Central memory CD8-positive, alpha-beta T cell (primary cell): Measurements from ENCODE around the gene PDXP.

Experiments used
- ATAC-seq: fragments of 150-1000 bp; cut with Tn5 transposase; replicated peaks from 2 replicates; pipeline ENCODE4 v1.10.0; 2022; ENCODE audit warnings: mild to moderate bottlenecking, moderate FRiP score, moderate number of reproducible peaks; ENCODE audit not compliant: poor library complexity, severe bottlenecking; ENCODE audit errors: extremely low read depth
- DNase-seq, 2 donors: peaks; one replicate each; pipeline ENCODE4 v3.0.0; 2021; ENCODE audit warnings: low spot score in 2 of 2
- H3K27ac Mint-ChIP-seq: one replicate; pipeline ENCODE4 v1.8.0; 2022; ENCODE audit warnings: low read depth, mild to moderate bottlenecking, moderate library complexity, mixed read lengths
- H3K27me3 Mint-ChIP-seq: one replicate; pipeline ENCODE4 v1.8.0; 2022; ENCODE audit warnings: mixed read lengths
- H3K36me3 Mint-ChIP-seq: one replicate; pipeline ENCODE4 v1.8.0; 2022; ENCODE audit warnings: mild to moderate bottlenecking, moderate library complexity, mixed read lengths; ENCODE audit not compliant: insufficient read depth
- H3K4me1 Mint-ChIP-seq: one replicate; pipeline ENCODE4 v1.8.0; 2022; ENCODE audit warnings: mixed read lengths
- H3K4me3 Mint-ChIP-seq: one replicate; pipeline ENCODE4 v1.8.0; 2022; ENCODE audit warnings: mild to moderate bottlenecking, moderate library complexity, mixed read lengths
- H3K9me3 Mint-ChIP-seq: one replicate; pipeline ENCODE4 v1.8.0; 2022; ENCODE audit warnings: mixed read lengths

PDXP gene

DNA sequence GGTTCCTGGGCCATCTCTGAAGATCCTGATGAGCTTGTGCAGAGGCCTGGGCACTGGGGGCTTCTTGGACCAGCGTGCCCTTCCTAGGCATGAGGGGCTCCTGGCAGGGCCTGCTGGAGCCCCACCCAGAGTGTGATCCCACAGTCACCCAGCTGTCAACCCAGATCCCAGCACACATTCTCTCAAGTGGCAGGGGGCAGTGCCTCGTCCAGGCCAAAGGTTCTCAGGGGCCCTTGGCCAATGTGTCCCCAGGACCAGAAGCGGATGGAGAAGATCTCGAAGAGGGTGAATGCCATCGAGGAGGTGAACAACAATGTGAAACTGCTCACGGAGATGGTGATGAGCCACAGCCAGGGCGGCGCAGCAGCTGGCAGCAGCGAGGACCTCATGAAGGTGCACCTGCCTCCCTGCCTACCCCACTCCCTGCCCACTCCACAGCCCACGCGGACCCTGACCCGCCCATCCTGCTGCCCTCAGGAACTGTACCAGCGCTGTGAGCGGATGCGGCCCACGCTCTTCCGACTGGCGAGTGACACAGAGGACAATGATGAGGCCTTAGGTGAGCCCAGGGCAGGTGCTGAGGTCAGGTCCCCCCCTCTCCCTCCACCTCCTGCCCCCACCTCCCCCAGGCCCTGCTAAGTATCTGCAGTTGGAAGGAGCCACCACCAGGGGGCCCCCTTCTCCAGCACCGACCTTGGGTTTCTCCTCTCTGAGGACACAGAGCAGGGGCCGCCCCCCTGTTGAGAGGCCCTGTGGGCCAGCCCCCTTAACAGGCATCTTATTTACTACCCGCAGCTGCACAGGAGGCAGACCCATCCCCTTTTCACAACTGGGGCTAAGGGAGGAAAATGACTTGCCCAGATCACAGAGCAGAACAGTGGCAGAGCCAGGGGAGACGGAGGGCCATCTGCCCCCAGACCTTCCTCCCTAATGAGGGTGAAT is 35.2 kb upstream of the PDXP start:
- Mint-ChIP-seq H3K4me1 (peaks cover 38% of the 10 kb centered on the region), H3K27ac (peak overlapping the region; percentile 93), H3K9me3 (no peaks in the 10 kb centered on the region), H3K4me3 (peak overlapping the region; percentile 64), H3K27me3 (no peaks in the 10 kb centered on the region), H3K36me3 (peaks cover 17% of the 10 kb centered on the region)
- peak; percentile 54 for ATAC-seq
- DNase-seq: peak; percentile 66 to 68

DNA sequence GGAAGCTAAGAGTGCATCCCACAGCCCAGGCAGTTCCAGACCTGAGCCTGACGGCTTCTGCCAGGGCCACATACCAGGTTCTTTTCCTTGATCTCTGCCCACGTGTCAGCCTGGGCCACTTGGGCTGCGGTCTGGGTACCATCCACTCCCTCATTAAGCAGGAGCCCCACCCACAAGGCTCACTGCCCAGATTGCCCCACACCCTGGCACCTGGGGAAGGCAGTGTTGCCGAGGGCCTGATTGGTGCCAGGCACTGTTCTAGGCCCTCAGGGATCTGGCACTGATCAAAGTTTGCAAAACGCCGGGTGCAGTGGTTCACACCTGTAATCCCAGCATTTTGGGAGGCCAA is 34.5 kb upstream of the PDXP start:
- Mint-ChIP-seq H3K27me3 (no peaks in the 10 kb centered on the region), H3K9me3 (no peaks in the 10 kb centered on the region), H3K36me3 (peaks cover 13% of the 10 kb centered on the region), H3K27ac (peak overlapping the region; percentile 93), H3K4me3 (peak overlapping the region; percentile 64), H3K4me1 (peaks cover 45% of the 10 kb centered on the region)
- ATAC-seq: no peak
- DNase-seq: no peak

DNA sequence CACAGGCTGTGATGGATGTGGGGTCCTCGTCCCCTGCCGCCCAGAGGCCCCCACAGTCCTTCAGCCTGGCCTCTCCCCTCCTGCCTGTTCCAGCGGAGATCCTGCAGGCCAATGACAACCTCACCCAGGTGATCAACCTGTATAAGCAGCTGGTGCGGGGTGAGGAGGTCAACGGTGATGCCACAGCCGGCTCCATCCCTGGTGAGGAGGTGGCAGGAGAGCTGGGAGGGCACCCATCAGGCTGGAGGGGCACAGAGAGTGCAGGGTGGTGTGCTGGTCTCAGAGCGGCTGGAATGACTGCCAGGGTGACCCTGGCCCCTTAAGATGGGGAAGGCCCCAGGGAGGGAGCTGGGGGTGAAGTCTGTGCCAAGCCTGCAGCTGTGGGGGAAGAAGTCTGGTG is 33.6 kb upstream of the PDXP start:
- Mint-ChIP-seq H3K36me3 (peaks cover 10% of the 10 kb centered on the region), H3K27me3 (no peaks in the 10 kb centered on the region), H3K4me3 (peak overlapping the region; percentile 46), H3K27ac (peak overlapping the region; percentile 93), H3K9me3 (no peaks in the 10 kb centered on the region), H3K4me1 (peaks cover 48% of the 10 kb centered on the region)
- DNase-seq (no peak), ATAC-seq (no peak)

DNA sequence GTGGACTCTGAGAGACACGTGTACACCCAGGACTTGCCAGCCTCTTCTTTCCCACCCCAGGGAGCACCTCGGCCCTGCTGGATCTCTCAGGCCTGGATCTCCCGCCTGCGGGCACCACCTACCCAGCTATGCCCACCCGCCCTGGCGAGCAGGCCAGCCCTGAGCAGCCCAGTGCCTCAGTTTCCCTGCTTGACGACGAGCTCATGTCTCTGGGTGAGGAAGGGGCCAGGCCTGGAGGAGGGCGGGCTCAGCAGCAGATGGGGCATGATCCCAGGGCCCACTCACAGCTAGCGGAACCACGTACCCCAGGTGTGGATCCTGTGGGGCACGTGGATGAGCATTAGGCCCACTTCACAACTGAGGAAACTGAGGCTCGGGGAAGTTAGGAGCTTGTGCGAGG is 32.8 kb upstream of the PDXP start:
- Mint-ChIP-seq H3K36me3 (peaks cover 9% of the 10 kb centered on the region), H3K4me1 (peaks cover 48% of the 10 kb centered on the region), H3K27me3 (no peaks in the 10 kb centered on the region), H3K4me3 (peak overlapping the region; percentile 70), H3K9me3 (no peaks in the 10 kb centered on the region), H3K27ac (peak overlapping the region; percentile 77)
- ATAC-seq: no peak
- DNase-seq: no peak

DNA sequence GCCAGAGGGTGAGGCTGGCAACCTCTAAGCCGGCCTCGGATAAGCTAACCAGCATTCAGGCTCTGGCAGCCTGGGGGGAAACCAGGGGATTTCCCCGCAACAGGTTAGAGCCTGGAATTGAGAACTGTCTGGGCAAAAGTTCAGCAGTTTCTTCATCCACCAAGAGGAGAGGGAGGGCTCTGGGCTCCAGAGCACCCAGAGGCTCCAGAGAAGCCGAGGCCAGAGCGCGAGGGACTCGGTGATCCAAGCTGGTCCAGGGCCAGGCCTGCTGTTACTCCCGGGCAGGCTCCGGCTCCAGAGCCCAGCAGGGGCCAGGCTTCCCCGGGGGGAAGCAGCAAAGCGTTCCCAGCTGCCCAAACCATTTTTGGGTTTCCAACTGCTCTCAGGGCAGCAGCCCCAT is 32.4 kb upstream of the PDXP start:
- Mint-ChIP-seq H3K27ac (peak overlapping the region; percentile 57), H3K4me3 (peak overlapping the region; percentile 70)
- DNase-seq: no peak

DNA sequence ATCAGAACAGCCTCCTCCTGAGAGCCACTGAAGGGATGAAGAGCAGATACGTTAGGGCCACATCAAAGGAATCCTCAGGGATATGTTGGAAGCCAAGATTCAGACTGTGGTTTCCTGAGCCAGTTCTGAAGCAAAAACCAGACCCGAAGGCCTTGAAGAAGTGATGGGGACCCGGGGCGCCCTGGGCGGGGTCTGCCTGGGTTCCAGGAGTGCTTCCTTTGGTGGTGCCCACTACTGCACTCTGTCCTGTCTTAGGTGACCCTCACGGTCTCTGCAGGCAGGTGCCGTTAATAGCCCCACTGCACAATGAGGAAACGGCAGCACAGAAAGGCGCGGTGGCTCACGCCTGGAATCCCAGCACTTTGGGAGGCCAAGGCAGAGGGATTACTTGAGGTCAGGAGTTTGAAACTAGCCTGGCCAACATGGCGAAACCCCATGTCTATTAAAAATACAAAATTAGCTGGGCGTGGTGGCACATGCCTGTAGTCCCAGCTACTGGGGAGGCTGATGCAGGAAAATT is 31.9 kb upstream of the PDXP start:
- Mint-ChIP-seq H3K36me3 (peaks cover 8% of the 10 kb centered on the region), H3K27ac (peak overlapping the region; percentile 57), H3K27me3 (no peaks in the 10 kb centered on the region), H3K9me3 (no peaks in the 10 kb centered on the region), H3K4me1 (peaks cover 52% of the 10 kb centered on the region), H3K4me3 (peak overlapping the region; percentile 70)
- DNase-seq: no peak
- ATAC-seq: no peak

More for the DNA sequence above, 32.4 kb upstream of the PDXP start:
- Mint-ChIP-seq H3K9me3 (no peaks in the 10 kb centered on the region), H3K27me3 (no peaks in the 10 kb centered on the region), H3K36me3 (peaks cover 8% of the 10 kb centered on the region), H3K4me1 (peaks cover 48% of the 10 kb centered on the region)
- ATAC-seq: no peak

DNA sequence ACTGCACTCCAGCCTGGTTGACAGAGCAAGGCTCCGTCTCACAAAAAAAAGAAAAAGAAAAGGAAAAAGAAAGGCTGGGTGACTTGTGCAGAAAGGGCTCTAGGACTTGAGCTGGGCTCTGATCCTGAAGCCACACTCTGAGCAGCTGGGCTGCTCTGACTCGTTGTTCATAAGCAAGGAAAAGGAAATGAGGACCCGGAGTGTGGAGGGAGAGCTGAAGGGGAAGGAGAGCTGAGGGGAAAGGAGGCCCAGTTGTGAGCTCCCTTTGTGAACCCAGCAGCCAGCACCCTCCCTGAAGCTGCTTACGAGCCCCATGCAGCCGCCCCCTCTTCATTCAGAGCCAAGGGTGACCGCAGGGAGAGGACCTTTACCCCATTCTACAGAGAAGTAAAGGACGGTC is 31.4 kb upstream of the PDXP start:
- Mint-ChIP-seq H3K9me3 (no peaks in the 10 kb centered on the region), H3K4me1 (peaks cover 57% of the 10 kb centered on the region), H3K4me3 (peak overlapping the region; percentile 70), H3K27me3 (no peaks in the 10 kb centered on the region), H3K27ac (peak overlapping the region; percentile 57), H3K36me3 (peaks cover 8% of the 10 kb centered on the region)
- ATAC-seq (peak; percentile 5), DNase-seq (no peak)

DNA sequence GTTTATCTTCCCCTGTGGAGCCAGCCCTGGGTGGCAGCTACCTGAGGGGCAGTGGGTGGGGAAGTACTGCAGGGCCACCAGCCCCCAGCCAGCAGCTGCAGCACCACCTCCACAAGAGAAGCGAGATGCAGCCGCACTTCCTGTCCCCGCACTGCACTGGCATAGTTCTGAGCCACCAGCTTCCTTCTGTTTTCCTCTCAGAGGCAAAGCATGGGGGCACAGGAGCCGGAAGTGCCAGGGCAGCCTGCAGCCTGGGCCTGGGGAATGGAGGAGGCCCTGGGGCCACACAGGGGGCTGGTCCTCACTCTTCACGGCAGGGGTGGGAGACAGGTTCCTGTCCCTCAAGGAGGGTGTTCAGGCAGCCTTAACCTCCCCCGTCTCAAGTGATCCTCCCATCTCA is 31.0 kb upstream of the PDXP start:
- Mint-ChIP-seq H3K27me3 (no peaks in the 10 kb centered on the region), H3K27ac (peak overlapping the region; percentile 57), H3K4me1 (peaks cover 60% of the 10 kb centered on the region), H3K4me3 (peak overlapping the region; percentile 70), H3K9me3 (no peaks in the 10 kb centered on the region), H3K36me3 (peaks cover 8% of the 10 kb centered on the region)
- ATAC-seq (peak; percentile 74), DNase-seq (peak in 1 of 2 donors; percentile 48)

DNA sequence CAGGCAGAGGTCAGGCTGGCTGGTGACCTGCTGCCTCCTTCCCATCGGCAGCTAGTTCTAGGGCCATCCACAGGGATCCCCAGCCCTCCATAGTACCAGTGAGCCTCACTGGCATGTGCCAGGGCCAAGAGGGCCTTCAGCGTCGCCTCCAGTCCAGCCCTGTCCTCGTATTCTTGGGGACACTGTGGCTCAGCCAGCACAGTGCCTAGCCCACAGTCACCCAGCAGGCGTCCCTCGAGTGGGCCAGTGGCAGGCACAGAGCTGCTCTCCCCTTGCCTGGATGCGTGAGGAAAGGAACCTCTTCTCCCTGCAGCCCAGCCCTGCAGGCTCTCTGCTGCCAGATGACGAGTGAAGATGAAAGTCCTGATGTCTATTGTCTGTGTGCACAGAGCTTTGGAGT is 29.7 kb upstream of the PDXP start:
- H3K9me3 Mint-ChIP-seq: no peaks in the 10 kb centered on the region
- no peaks in the 10 kb centered on the region for H3K27me3 Mint-ChIP-seq
- peaks cover 69% of the 10 kb centered on the region for H3K4me1 Mint-ChIP-seq
- no peak for ATAC-seq
- no peak for DNase-seq
- H3K4me3 Mint-ChIP-seq: peak overlapping the region; percentile 32
- H3K36me3 Mint-ChIP-seq: peaks cover 11% of the 10 kb centered on the region
- H3K27ac Mint-ChIP-seq: peak overlapping the region; percentile 55

DNA sequence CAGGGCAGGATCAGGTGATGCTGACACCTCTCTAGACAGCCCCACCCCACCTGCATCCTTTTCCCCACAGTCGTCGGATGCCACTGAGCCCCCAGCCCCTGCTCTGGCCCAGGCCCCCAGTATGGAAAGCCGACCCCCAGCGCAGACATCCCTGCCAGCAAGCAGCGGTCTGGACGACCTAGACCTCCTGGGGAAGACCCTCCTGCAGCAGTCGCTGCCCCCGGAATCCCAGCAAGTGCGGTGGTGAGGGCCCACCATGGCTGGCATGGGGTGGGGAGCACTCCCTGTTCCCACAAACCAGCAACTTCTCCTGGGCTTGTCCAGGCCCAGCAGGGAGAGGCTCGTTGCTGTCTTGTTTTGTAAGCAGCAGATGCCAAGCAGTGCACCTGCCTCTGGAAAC is 28.6 kb upstream of the PDXP start:
- DNase-seq (no peak), ATAC-seq (no peak)
- Mint-ChIP-seq H3K4me1 (peaks cover 70% of the 10 kb centered on the region), H3K27me3 (no peaks in the 10 kb centered on the region), H3K9me3 (no peaks in the 10 kb centered on the region), H3K36me3 (peaks cover 15% of the 10 kb centered on the region), H3K4me3 (no peak overlapping the region), H3K27ac (no peak overlapping the region)

DNA sequence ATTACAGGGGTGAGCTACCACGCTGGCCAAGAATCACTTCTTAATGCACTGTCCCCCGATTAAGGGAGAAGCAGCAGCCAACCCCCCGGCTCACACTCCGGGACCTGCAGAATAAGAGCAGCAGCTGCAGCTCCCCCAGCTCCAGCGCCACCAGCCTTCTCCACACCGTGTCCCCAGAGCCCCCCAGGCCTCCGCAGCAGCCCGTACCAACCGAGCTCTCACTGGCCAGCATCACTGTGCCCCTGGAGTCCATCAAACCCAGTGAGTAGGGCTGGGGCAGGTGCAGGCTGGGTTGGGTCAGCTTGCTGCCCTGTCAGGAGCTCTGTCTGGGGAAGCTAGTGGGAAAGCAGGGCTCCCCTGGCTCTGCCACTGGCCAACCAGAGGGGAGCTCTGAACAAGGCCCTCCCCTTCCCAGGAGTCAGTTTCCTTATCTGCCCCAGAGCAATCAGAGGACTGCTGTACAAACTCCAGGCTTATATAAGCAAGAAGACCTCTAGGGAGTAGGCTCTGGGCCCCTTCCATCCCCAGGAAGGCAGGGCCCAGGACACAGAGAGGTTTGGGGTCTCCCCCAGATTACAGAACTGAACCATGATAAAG is 27.6 kb upstream of the PDXP start:
- DNase-seq: no peak
- H3K4me3 Mint-ChIP-seq: peak overlapping the region; percentile 77
- peak overlapping the region; percentile 82 for H3K27ac Mint-ChIP-seq
- H3K9me3 Mint-ChIP-seq: no peaks in the 10 kb centered on the region
- H3K4me1 Mint-ChIP-seq: peaks cover 64% of the 10 kb centered on the region
- H3K36me3 Mint-ChIP-seq: peaks cover 13% of the 10 kb centered on the region
- no peak for ATAC-seq
- H3K27me3 Mint-ChIP-seq: no peaks in the 10 kb centered on the region

DNA sequence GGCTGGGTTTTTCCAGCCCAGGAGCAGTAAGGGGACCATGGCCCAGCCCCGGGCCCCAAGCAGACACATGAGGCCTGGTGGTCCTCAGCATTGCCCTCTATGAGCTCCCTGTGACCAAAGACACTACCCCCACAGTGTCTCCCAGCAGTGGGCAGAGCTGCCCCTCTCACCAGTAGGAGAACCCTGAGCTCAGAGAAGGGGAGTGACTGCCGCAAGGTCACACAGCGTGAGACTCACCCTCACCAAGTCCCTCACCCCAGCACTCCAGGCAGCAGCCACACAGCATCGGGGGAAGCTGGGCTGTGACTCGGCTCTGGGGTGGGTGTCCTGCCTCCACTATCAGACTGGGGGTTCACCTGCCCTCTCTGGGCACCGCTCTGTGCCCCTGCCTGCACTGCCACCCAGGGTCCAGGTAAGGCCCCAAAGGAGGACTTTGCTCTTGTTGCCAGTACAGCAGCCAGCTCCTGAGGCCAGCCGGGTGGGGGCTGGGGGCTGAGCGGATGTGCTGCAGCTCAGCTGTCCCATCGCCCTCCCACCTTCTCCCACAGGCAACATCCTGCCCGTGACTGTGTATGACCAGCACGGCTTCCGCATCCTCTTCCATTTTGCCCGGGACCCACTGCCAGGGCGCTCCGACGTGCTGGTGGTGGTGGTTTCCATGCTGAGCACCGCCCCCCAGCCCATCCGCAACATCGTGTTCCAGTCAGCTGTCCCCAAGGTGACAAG is 26.9 kb upstream of the PDXP start:
- H3K27me3 Mint-ChIP-seq: no peaks in the 10 kb centered on the region
- ATAC-seq: peak; percentile 10
- peaks cover 70% of the 10 kb centered on the region for H3K4me1 Mint-ChIP-seq
- H3K27ac Mint-ChIP-seq: peak overlapping the region; percentile 82
- peak overlapping the region; percentile 77 for H3K4me3 Mint-ChIP-seq
- DNase-seq: peak in 1 of 2 donors; percentile 54
- no peaks in the 10 kb centered on the region for H3K9me3 Mint-ChIP-seq
- peaks cover 17% of the 10 kb centered on the region for H3K36me3 Mint-ChIP-seq
